Measurements from ENCODE around the gene CIT. TPM values are rescaled to one million over a fixed set of nuclear protein-coding genes. Genes with fewer than 3 reads are reported as not detected.
A peak's percentile ranks its signal among the peaks of the same experiment; 100 is the strongest.
"Not testable (repeated sequence)": the region's sequence is repeated elsewhere in the genome, so short reads cannot be mapped to it uniquely, and the experiment has no call there.

Gene CIT
- total RNA-seq, 2 experiments from 2014 or later = 113 to 132 TPM

DNA sequence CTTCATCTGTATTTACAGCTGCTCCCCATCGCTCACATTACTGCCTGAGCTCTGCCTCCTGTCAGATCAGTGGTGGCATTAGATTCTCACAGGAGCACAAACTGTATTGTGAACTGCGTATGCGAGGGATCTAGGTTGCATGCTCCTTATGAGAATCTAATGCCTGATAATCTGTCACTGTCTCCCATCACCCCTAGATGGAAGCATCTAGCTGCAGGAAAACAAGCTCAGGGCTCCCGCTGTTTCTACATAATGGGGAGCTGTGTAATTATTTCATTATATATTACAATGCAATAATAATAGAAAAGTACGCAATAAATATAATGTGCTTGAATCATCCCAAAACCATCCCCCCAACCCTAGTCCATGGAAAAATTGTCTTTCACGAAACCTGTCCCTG is 219.0 kb downstream of the CIT start:
- H3K9me3 Mint-ChIP-seq; DNase-seq; H3K27me3 Mint-ChIP-seq; POLR2A ChIA-PET; H3K4me1 Mint-ChIP-seq; H3K27ac Mint-ChIP-seq; H3K36me3 Mint-ChIP-seq (ENCODE audit: low read depth); H3K4me3 Mint-ChIP-seq: not testable (repeated sequence)
- CTCF ChIA-PET = interaction anchor here (1.2 to 1.7 kb wide), 2 partner anchors 10 to 24 kb away, joined by 4 to 7 read pairs; partner anchors contain the start of gene PRKAB1

DNA sequence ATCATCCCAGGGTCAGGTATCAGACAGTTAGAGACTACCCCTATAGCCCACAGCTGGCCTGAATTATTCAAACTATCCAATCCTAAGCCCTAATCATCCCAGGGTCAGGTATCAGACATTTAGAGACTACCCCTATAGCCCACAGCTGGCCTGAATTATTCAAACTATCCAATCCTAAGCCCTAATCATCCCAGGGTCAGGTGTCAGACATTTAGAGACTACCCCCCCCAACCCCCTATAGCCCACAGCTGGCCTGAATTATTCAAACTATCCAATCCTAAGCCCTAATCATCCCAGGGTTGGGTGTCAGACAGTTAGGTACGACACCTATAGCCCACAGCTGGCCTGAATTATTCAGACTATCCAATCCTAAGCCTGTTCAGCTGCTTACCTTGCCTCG is 220.1 kb downstream of the CIT start:
- peaks cover 12% of the 10 kb centered on the region for H3K9me3 Mint-ChIP-seq
- H3K36me3 Mint-ChIP-seq (ENCODE audit: low read depth); H3K27ac Mint-ChIP-seq; H3K4me3 Mint-ChIP-seq; DNase-seq; POLR2A ChIA-PET; H3K4me1 Mint-ChIP-seq; CTCF ChIA-PET; H3K27me3 Mint-ChIP-seq: not testable (repeated sequence)

DNA sequence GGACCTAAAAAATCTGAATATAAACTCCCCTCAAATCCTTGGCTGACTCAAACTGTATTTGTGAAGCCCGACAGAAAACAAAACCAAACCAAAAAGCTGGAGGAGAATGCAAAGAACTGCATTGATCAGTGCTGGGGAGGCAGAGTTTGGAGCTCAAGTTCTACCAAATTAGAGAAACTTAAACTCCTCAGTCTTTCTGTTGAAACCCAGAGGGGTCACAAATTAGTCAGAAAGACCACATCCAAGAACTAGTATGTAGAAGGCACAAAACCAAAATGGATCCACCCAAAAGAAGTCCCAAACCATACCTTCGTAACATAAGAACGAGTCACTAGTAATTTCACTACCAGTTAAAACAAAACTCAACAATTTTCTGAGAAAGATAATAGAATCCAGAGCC is 224.5 kb downstream of the CIT start:
- ChIA-PET POLR2A (no interaction called here), CTCF (interaction anchor here (0.9 kb wide), 1 partner anchor 13 kb away, joined by 4 read pairs; no protein-coding TSS in a partner anchor)
- Mint-ChIP-seq H3K36me3 (ENCODE audit: low read depth) (no peaks in the 10 kb centered on the region), H3K27ac (no peak overlapping the region), H3K4me1 (no peaks in the 10 kb centered on the region), H3K9me3 (peaks cover 12% of the 10 kb centered on the region), H3K27me3 (peaks cover 6% of the 10 kb centered on the region), H3K4me3 (no peak overlapping the region)
- no peak for DNase-seq

DNA sequence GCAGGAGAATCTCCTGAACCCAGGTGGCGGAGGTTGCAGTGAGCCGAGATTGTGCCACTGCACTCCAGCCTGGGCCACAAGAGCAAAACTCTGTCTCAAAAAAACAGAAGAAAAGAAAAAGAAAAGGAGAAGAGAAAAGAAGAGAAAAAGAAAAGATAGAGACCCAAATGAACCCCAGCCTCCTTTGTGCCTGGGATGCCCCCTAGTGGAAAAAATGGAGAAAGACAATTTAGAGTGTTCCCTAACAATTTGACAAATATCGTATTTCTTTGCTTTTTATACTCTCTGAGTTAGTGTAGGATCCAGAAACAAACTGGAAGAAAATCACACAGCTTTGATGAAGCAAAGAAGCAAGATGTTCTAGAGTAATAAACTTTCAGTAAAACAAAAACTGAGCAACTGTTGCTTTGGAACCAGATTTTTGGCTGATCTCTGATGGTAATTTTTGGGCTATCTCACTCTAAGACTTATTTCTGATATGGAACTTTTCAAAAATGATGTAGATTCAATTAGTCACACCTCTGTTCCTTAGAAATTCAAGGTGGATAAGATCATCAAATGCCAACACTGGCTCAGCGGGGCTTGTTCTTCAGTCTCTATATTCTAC is 227.8 kb downstream of the CIT start:
- no peak overlapping the region for H3K4me3 Mint-ChIP-seq

DNA sequence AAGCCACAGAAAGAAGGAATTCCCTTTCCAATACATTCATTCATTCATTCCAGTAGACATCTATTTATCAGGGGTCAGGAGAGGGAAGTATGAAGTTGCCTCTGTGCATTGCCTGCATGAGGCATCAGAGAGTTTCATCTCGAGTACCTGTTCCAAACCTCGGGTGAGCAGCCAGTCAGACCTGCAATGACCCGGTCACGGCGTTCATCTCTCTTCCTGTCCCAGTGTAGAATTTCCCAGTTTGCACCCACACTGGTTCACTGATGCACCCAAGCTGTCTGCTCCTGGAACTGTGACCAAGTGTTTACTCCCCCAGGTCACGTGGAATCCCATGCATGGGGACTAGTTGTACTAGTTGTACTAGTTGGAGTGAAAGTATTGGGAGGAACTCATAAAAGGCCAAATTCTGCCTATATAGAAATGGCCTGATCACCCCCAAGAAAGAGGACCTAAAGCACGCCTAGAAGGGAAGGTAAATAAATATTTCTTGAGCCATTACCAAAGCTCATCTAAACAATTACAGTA is 231.5 kb downstream of the CIT start:
- CTCF ChIA-PET = interaction anchor here (0.6 kb wide), 1 partner anchor 233 kb away, joined by 5 read pairs; no protein-coding TSS in a partner anchor
- H3K27ac Mint-ChIP-seq = no peak overlapping the region

More for the DNA sequence above, 227.8 kb downstream of the CIT start:
- no peaks in the 10 kb centered on the region for H3K4me1 Mint-ChIP-seq
- ChIA-PET CTCF (interaction anchor here (1.2 kb wide), 1 partner anchor 205 kb away, joined by 4 read pairs; no protein-coding TSS in a partner anchor), POLR2A (no interaction called here)
- peaks cover 6% of the 10 kb centered on the region for H3K27me3 Mint-ChIP-seq
- DNase-seq = peak; percentile 12
- no peak overlapping the region for H3K27ac Mint-ChIP-seq
- peaks cover 12% of the 10 kb centered on the region for H3K9me3 Mint-ChIP-seq
- H3K36me3 Mint-ChIP-seq (ENCODE audit: low read depth) = no peaks in the 10 kb centered on the region

DNA sequence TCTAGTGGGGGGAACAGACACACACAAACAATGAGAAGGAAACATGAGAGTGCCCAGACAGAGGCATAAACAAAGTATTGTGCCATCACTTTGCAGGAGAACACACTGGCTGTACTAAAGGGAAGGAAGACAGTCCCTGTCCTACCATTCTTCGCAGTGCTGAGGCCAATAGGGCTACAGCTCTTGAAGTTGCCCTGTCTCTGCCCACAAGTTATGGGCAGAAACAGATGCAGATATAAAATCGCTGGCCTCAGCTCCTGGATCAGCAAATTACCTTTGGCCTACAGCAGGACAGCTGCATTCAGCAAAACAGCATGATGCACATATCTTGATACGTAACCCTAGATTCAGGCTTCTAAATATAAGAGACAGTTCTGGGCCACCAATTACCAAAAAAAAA is 232.2 kb downstream of the CIT start:
- POLR2A ChIA-PET = no interaction called here
- DNase-seq = no peak
- Mint-ChIP-seq H3K27ac (no peak overlapping the region), H3K27me3 (peaks cover 6% of the 10 kb centered on the region), H3K4me1 (no peaks in the 10 kb centered on the region), H3K9me3 (no peaks in the 10 kb centered on the region), H3K4me3 (no peak overlapping the region), H3K36me3 (ENCODE audit: low read depth) (no peaks in the 10 kb centered on the region)
- CTCF ChIA-PET = no interaction called here

More for the DNA sequence above, 231.5 kb downstream of the CIT start:
- peaks cover 6% of the 10 kb centered on the region for H3K27me3 Mint-ChIP-seq
- no peaks in the 10 kb centered on the region for H3K4me1 Mint-ChIP-seq
- DNase-seq = no peak
- POLR2A ChIA-PET = no interaction called here
- no peaks in the 10 kb centered on the region for H3K36me3 Mint-ChIP-seq (ENCODE audit: low read depth)
- H3K9me3 Mint-ChIP-seq = no peaks in the 10 kb centered on the region
- H3K4me3 Mint-ChIP-seq = no peak overlapping the region

DNA sequence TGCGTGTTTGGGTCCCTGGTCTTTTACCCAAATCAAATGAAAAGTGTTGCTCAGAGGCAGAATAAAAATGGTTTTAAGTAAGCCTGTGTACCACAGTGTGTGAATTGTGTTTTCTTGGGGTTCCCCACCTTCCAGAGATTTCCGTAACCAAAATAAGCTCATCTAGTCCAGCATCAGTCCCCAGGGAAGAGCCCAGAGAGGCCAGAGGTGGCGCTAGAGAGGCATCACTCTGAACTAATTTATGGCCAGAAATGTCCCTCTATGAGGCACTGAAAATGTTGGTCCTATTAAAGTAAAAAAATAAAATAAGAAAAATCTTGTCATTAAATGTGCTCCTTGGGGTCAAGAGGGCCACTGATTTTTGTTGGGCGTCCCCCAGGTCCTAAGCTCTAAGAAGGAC is 234.1 kb downstream of the CIT start:
- H3K4me3 Mint-ChIP-seq = no peak overlapping the region
- ChIA-PET POLR2A (no interaction called here), CTCF (interaction anchor here (1.3 kb wide), 1 partner anchor 13 kb away, joined by 4 read pairs; no protein-coding TSS in a partner anchor)
- H3K27me3 Mint-ChIP-seq = peaks cover 3% of the 10 kb centered on the region
- H3K36me3 Mint-ChIP-seq (ENCODE audit: low read depth) = no peaks in the 10 kb centered on the region
- H3K9me3 Mint-ChIP-seq = no peaks in the 10 kb centered on the region
- no peak for DNase-seq
- no peak overlapping the region for H3K27ac Mint-ChIP-seq
- no peaks in the 10 kb centered on the region for H3K4me1 Mint-ChIP-seq

Small RNAs within 50 kb of the gene (microRNA-seq; reads per million reads assigned to microRNA genes)
- not detected for gene MIR1178 (ENCODE audit: borderline microRNAs expressed, borderline replicate concordance)

Other genes with a start within 250 kb of the CIT start
- 10 to 100 TPM; 30.7 to 37.2 TPM for gene PRKAB1, start 209.2 kb downstream of the CIT start, total RNA-seq
- 10 to 100 TPM; 51.2 to 65.9 TPM for gene BICDL1, start 111.9 kb upstream of the CIT start, total RNA-seq
- 10 to 100 TPM; 76.5 TPM for gene RAB35, start 239.4 kb upstream of the CIT start, total RNA-seq